Panc1 (cell line): ENCODE data around the gene CKM.

Experiments used
- CTCF ChIP-seq: fragments of 450-650 bp; IDR thresholded peaks from 2 replicates; pipeline ENCODE4 v1.5.1; 2017; ENCODE audit warnings: mild to moderate bottlenecking
- POLR2AphosphoS5 ChIP-seq: IDR thresholded peaks from 2 replicates; pipeline ENCODE4 v1.6.1; 2012; ENCODE audit warnings: mild to moderate bottlenecking, low read depth, low read length, moderate library complexity
- REST ChIP-seq, 2 experiments: IDR thresholded peaks; 2 replicates each; pipeline ENCODE4 v1.6.1; 2011 to 2012; ENCODE audit warnings: low read depth in 2 of 2, control low read depth in 1 of 2, low read length in 1 of 2, mild to moderate bottlenecking in 1 of 2, moderate library complexity in 1 of 2; ENCODE audit not compliant: insufficient read depth in 1 of 2
- SIN3A ChIP-seq: IDR thresholded peaks from 2 replicates; pipeline ENCODE4 v1.6.1; 2012; ENCODE audit warnings: low read depth, mild to moderate bottlenecking, low read length, moderate library complexity, borderline replicate concordance; ENCODE audit not compliant: insufficient read depth

- TF ChIP-seq CTCF (no peak), POLR2AphosphoS5 (no peak), SIN3A (no peak), REST (IDR thresholded peaks at IDR 0.05; ENCODE audit: insufficient read depth in 1 of 2, low read depth in 2 of 2, low read length in 1 of 2) (no peak)
Measured at GRCh38 chr19:45340899-45341453, 18.3 kb upstream of the CKM start.
